Astrocyte (in vitro differentiated cells and primary cell): Measurements from ENCODE around the gene SLC6A4.

ENCODE experiments used
- EZH2 ChIP-seq: IDR thresholded peaks from 2 replicates; pipeline ENCODE4 v1.6.1; 2012; ENCODE audit warnings: mild to moderate bottlenecking, low read length, inconsistent platforms; ENCODE audit not compliant: insufficient read depth
- TF ChIP-seq, protein P1 (sequence below): IDR thresholded peaks from 2 replicates; pipeline ENCODE4 v1.5.1; 2011; ENCODE audit warnings: low read depth, mild to moderate bottlenecking, inconsistent platforms, low read length, moderate library complexity; ENCODE audit not compliant: insufficient read depth

DNA sequence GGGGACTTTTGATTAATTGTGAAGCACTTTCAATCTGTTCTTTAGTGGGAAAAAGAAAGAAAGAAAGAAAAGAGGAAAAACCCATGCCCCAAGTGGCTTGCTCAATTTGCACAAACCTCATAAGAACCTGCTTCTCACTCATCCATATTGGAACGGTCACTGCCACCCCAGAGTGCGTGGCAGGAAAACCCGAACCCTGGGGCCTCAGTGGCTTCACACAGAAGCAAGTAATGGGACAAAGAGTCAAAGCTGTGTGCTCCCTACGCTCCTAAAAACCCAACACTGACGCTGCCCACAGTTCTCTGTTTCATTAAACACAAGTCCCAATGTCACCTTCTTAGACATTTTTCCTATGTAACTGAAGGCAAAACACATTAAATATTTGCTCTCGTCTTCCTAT, 1.2 kb downstream of the SLC6A4 start:
- TF ChIP-seq, protein P1, sequence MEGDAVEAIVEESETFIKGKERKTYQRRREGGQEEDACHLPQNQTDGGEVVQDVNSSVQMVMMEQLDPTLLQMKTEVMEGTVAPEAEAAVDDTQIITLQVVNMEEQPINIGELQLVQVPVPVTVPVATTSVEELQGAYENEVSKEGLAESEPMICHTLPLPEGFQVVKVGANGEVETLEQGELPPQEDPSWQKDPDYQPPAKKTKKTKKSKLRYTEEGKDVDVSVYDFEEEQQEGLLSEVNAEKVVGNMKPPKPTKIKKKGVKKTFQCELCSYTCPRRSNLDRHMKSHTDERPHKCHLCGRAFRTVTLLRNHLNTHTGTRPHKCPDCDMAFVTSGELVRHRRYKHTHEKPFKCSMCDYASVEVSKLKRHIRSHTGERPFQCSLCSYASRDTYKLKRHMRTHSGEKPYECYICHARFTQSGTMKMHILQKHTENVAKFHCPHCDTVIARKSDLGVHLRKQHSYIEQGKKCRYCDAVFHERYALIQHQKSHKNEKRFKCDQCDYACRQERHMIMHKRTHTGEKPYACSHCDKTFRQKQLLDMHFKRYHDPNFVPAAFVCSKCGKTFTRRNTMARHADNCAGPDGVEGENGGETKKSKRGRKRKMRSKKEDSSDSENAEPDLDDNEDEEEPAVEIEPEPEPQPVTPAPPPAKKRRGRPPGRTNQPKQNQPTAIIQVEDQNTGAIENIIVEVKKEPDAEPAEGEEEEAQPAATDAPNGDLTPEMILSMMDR, result no peak
- TF ChIP-seq EZH2, result no peak
